B cell (primary cell): ENCODE results near the gene ACAD11. TPM values are rescaled to one million over a fixed set of nuclear protein-coding genes. Genes with fewer than 3 reads are reported as not detected.

Experiments
- ATAC-seq: fragments of 200-7000 bp; cut with Tn5 transposase; one replicate; pipeline ENCODE4 v1.10.0; 2021; ENCODE audit warnings: low read depth, mild to moderate bottlenecking, moderate number of reproducible peaks, moderate library complexity
- CTCF ChIA-PET: fragments of 350-600 bp; sonication (Branson Sonifier 250); formaldehyde crosslinking; loops from one replicate; lab custom pipeline; 2021; ENCODE audit warnings: antibody characterized with exemption, inconsistent platforms; lab: Charles Lee
- POLR2A ChIA-PET: fragments of 350-600 bp; sonication (Branson Sonifier 250); formaldehyde crosslinking; loops from one replicate; lab custom pipeline; 2021; ENCODE audit warnings: antibody characterized with exemption; lab: Charles Lee
- DNase-seq: peaks from one replicate; pipeline ENCODE4 v3.0.0; 2013
- H2AFZ ChIP-seq: 2 replicates; pipeline ENCODE4 v1.6.1; 2012; ENCODE audit warnings: mild to moderate bottlenecking, low read depth, low read length; ENCODE audit not compliant: insufficient read depth, poor library complexity, severe bottlenecking
- H3K27ac ChIP-seq, 2 donors: 1 replicate in 1 of 2; 2 replicates in 1 of 2; pipeline ENCODE4 v1.5.1; 2012 to 2013; ENCODE audit warnings: low read length in 2 of 2, mild to moderate bottlenecking in 2 of 2, moderate library complexity in 1 of 2
- H3K27me3 ChIP-seq, 4 experiments: fragments of 200-600 bp in 1 of 4; sonication (generic) in 1 of 4; replicated peaks in 1 of 4; 1 replicate in 2 of 4; 2 replicates in 2 of 4; pipeline versions ENCODE4 v1.6.1 to v1.7.0; 2013 to 2016; ENCODE audit warnings: low read length in 3 of 4, mild to moderate bottlenecking in 2 of 4, mixed read lengths in 1 of 4, moderate library complexity in 1 of 4; ENCODE audit not compliant: insufficient read depth in 4 of 4, control insufficient read depth in 3 of 4; ENCODE audit errors: control extremely low read depth in 1 of 4
- H3K36me3 ChIP-seq, 2 experiments: replicated peaks in 1 of 2; 1 replicate in 1 of 2; 2 replicates in 1 of 2; pipeline versions ENCODE4 v1.6.1 to v1.7.1; 2013; ENCODE audit warnings: low read length in 1 of 2; ENCODE audit not compliant: insufficient read depth in 2 of 2, control insufficient read depth in 1 of 2; ENCODE audit errors: control extremely low read depth in 1 of 2, extremely low read depth in 1 of 2
- H3K4me1 ChIP-seq, 2 donors: fragments of 200-600 bp in 1 of 2; sonication (generic) in 1 of 2; 1 replicate in 1 of 2; 2 replicates in 1 of 2; pipeline versions ENCODE4 v1.5.1 to v1.6.1; 2013 to 2017; ENCODE audit warnings: low read length in 2 of 2; ENCODE audit not compliant: control insufficient read depth in 2 of 2, insufficient read depth in 2 of 2
- H3K4me2 ChIP-seq: replicated peaks from 2 replicates; pipeline ENCODE3; 2012; ENCODE audit warnings: mild to moderate bottlenecking, low read depth, low read length; ENCODE audit not compliant: poor library complexity, severe bottlenecking
- H3K4me3 ChIP-seq, 5 experiments: fragments of 200-600 bp in 1 of 5; sonication (generic) in 1 of 5; 1 replicate in 3 of 5; 2 replicates in 2 of 5; pipeline versions ENCODE4 v1.5.1 to v1.7.0; 2011 to 2016; ENCODE audit warnings: low read length in 4 of 5, mild to moderate bottlenecking in 4 of 5, low read depth in 2 of 5, control low read depth in 1 of 5, moderate library complexity in 1 of 5; ENCODE audit not compliant: insufficient read depth in 1 of 5; ENCODE audit errors: control extremely low read depth in 1 of 5, extremely low read depth in 1 of 5
- H3K79me2 ChIP-seq: fragments of 200-600 bp; sonication (generic); one replicate; pipeline ENCODE4 v1.6.0; 2016; ENCODE audit warnings: low read length; ENCODE audit not compliant: control insufficient read depth, insufficient read depth
- H3K9ac ChIP-seq: fragments of 200-600 bp; sonication (generic); 2 replicates; pipeline ENCODE4 v1.6.1; 2017; ENCODE audit warnings: mild to moderate bottlenecking, low read length, moderate library complexity
- H3K9me3 ChIP-seq, 3 donors: one replicate each; pipeline versions ENCODE4 v1.6.1 to v1.7.1; 2013; ENCODE audit warnings: low read length in 2 of 3; ENCODE audit not compliant: control insufficient read depth in 2 of 3, insufficient read depth in 1 of 3; ENCODE audit errors: control extremely low read depth in 1 of 3
- H4K20me1 ChIP-seq: 2 replicates; pipeline ENCODE4 v1.6.0; 2012; ENCODE audit warnings: mild to moderate bottlenecking, low read length; ENCODE audit not compliant: insufficient read depth, control insufficient read depth, poor library complexity, severe bottlenecking
- H3K27ac Mint-ChIP-seq: one replicate; pipeline ENCODE4 v1.8.0; 2021; ENCODE audit warnings: mixed read lengths
- H3K27me3 Mint-ChIP-seq: one replicate; pipeline ENCODE4 v1.8.0; 2021; ENCODE audit warnings: mixed read lengths
- H3K4me1 Mint-ChIP-seq: one replicate; pipeline ENCODE4 v1.8.0; 2021; ENCODE audit warnings: mixed read lengths
- H3K4me3 Mint-ChIP-seq: one replicate; pipeline ENCODE4 v1.8.0; 2021; ENCODE audit warnings: mixed read lengths
- H3K9me3 Mint-ChIP-seq: one replicate; pipeline ENCODE4 v1.8.0; 2022; ENCODE audit warnings: mixed read lengths; ENCODE audit not compliant: insufficient read depth
- CTCF ChIP-seq: fragments of 200-600 bp; IDR thresholded peaks from one replicate; pipeline ENCODE4 v1.8.0; 2022; ENCODE audit warnings: antibody characterized with exemption, mild to moderate bottlenecking
- EZH2 ChIP-seq: IDR thresholded peaks from 2 replicates; pipeline ENCODE4 v1.6.1; 2012; ENCODE audit warnings: borderline replicate concordance, low read depth, mild to moderate bottlenecking, moderate library complexity, low read length; ENCODE audit not compliant: insufficient read depth, poor library complexity, severe bottlenecking
- WGBS: methylation state at CpG from one replicate; pipeline ENCODE4 v1.1.5; 2013; ENCODE audit warnings: missing lambda C conversion rate; ENCODE audit not compliant: insufficient coverage; 5-methylcytosine and 5-hydroxymethylcytosine counted together
- intact Hi-C: fragments of 100-400 bp; cut with micrococcal nuclease; formaldehyde crosslinking; loops from one replicate; pipeline ENCODE4 v1.10.0; 2022
- polyA plus RNA-seq: library from polyadenylated mRNA; depleted of rRNA; stranded (reverse); fragments of >200 nt; gene quantifications from 2 replicates; pipeline ENCODE4 v1.2.3, GENCODE V29; 2012
- total RNA-seq, 2 donors: library from RNA; stranded (reverse); fragments of 120-200 nt in 1 of 2; gene quantifications; 1 replicate in 1 of 2; 2 replicates in 1 of 2; pipeline versions ENCODE4 v1.2.3 to v1.2.4, GENCODE V29; 2013 to 2022

The ACAD11 gene
- total and polyA plus RNA-seq, 2 donors (not counting 1 experiment from before 2014, with no cell fraction given), result 23.4 to 26.9 TPM

DNA sequence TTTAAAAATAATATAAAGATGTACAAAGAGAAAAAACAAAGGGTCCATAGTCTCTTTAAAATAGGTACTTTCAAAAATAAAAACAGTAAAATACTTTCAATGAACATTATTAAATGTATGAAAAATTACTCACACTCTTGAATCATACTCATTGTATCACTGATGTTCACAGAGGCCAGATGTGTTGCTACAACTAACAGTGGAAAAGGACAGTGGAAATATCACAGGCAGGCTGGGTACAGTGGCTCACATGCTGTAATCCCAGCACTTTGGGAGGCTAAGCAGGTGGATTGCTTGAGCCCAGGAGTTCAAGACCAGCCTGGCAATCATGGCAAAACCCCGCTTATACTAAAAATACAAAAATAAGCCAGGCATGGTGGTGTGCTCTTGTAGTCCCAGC, 35.8 kb upstream of the ACAD11 start:
- no peak overlapping the region for H3K4me2 ChIP-seq
- H3K4me1 ChIP-seq, result no peaks in the 10 kb centered on the region
- ATAC-seq (no peak), DNase-seq (no peak)
- H2AFZ ChIP-seq, result no peak overlapping the region
- Mint-ChIP-seq H3K4me3 (no peak overlapping the region), H3K27me3 (no peaks in the 10 kb centered on the region), H3K4me1 (no peaks in the 10 kb centered on the region), H3K27ac (no peak overlapping the region), H3K9me3 (no peaks in the 10 kb centered on the region)
- H3K36me3 ChIP-seq, result peaks cover 13 to 48% of the 10 kb centered on the region in 2 experiments
- no peak overlapping the region for H3K27ac ChIP-seq
- WGBS, result no CpG with 5 or more reads among the region's 1 CpG
- no peak overlapping the region for H3K9ac ChIP-seq
- H3K79me2 ChIP-seq, result no peaks in the 10 kb centered on the region
- intact Hi-C loops, result no loop called here
- no peaks in the 10 kb centered on the region for H3K27me3 ChIP-seq
- TF ChIP-seq EZH2, result no peak
- no peak for TF ChIP-seq CTCF
- H3K9me3 ChIP-seq, result no peaks in the 10 kb centered on the region
- no peaks in the 10 kb centered on the region for H4K20me1 ChIP-seq
- no peak overlapping the region for H3K4me3 ChIP-seq
- POLR2A ChIA-PET, result no interaction called here
- CTCF ChIA-PET, result interaction anchor here (0.7 kb wide), 1 partner anchor 140 kb away, joined by 4 read pairs; no protein-coding TSS in a partner anchor

GRCh38 chr3:132694991-132695390, 35.4 kb upstream of the ACAD11 start:
- WGBS, result no CpG with 5 or more reads among the region's 4 CpGs
- ATAC-seq (no peak), DNase-seq (no peak)
- H3K4me1 ChIP-seq, result no peaks in the 10 kb centered on the region
- no peaks in the 10 kb centered on the region for H3K79me2 ChIP-seq
- H3K9ac ChIP-seq, result no peak overlapping the region
- intact Hi-C loops, result no loop called here
- Mint-ChIP-seq H3K27me3 (no peaks in the 10 kb centered on the region), H3K4me3 (no peak overlapping the region), H3K27ac (no peak overlapping the region), H3K9me3 (no peaks in the 10 kb centered on the region), H3K4me1 (no peaks in the 10 kb centered on the region)
- H3K9me3 ChIP-seq, result no peaks in the 10 kb centered on the region
- no peak overlapping the region for H3K27ac ChIP-seq
- H4K20me1 ChIP-seq, result no peaks in the 10 kb centered on the region
- no peak overlapping the region for H3K4me2 ChIP-seq
- H3K4me3 ChIP-seq, result no peak overlapping the region
- CTCF ChIA-PET, result no interaction called here
- POLR2A ChIA-PET, result no interaction called here
- peaks cover 13 to 48% of the 10 kb centered on the region in 2 experiments for H3K36me3 ChIP-seq
- no peak overlapping the region for H2AFZ ChIP-seq
- no peaks in the 10 kb centered on the region for H3K27me3 ChIP-seq
- TF ChIP-seq EZH2, result no peak
- TF ChIP-seq CTCF, result no peak
